HG02938 (cell line): ENCODE results near the gene PGAM1.
"Not testable (repeated sequence)": the region's sequence is repeated elsewhere in the genome, so short reads cannot be mapped to it uniquely, and the experiment has no call there.

ENCODE experiments used
- ATAC-seq: cut with Tn5 transposase; IDR thresholded peaks from one replicate; pipeline ENCODE4 v1.9.1; 2021; ENCODE audit warnings: mild to moderate bottlenecking, moderate library complexity; ENCODE audit not compliant: unreplicated experiment

PGAM1 gene

GRCh38 chr10:97407211-97407951 lies 18.6 kb upstream of the PGAM1 start:
- ATAC-seq, result peak; percentile 96

GRCh38 chr10:97407952-97408248 lies 18.1 kb upstream of the PGAM1 start:
- ATAC-seq, result no peak

GRCh38 chr10:97408496-97408992 lies 17.4 kb upstream of the PGAM1 start:
- ATAC-seq, result no peak

- no peak for ATAC-seq
Measured at GRCh38 chr10:97411406-97411805, 14.6 kb upstream of the PGAM1 start.

- ATAC-seq, result no peak
Measured at GRCh38 chr10:97412891-97413304, 13.1 kb upstream of the PGAM1 start.

GRCh38 chr10:97416565-97416964 lies 9.4 kb upstream of the PGAM1 start:
- ATAC-seq, result no peak

GRCh38 chr10:97423757-97424098 lies 2.3 kb upstream of the PGAM1 start:
- not testable (repeated sequence) for ATAC-seq

- no peak for ATAC-seq
Measured at GRCh38 chr10:97426776-97427570, 982 bp downstream of the PGAM1 start.

- ATAC-seq, result no peak
Measured at GRCh38 chr10:97427571-97428179, 1.7 kb downstream of the PGAM1 start.

- no peak for ATAC-seq
Measured at GRCh38 chr10:97428572-97428981, 2.6 kb downstream of the PGAM1 start.

GRCh38 chr10:97434055-97434454 lies 8.1 kb downstream of the PGAM1 start:
- ATAC-seq, result no peak

GRCh38 chr10:97434557-97434956 lies 8.6 kb downstream of the PGAM1 start:
- no peak for ATAC-seq

- no peak for ATAC-seq
Measured at GRCh38 chr10:97435211-97435610, 9.2 kb downstream of the PGAM1 start.

GRCh38 chr10:97442277-97442676 lies 16.3 kb downstream of the PGAM1 start:
- ATAC-seq, result no peak

- ATAC-seq, result no peak
Measured at GRCh38 chr10:97444212-97444611, 18.2 kb downstream of the PGAM1 start.

GRCh38 chr10:97445357-97445721 lies 19.3 kb downstream of the PGAM1 start:
- ATAC-seq, result no peak

GRCh38 chr10:97445722-97446639 lies 20.0 kb downstream of the PGAM1 start, which contains the start of the genes EXOSC1 and ZDHHC16:
Gene EXOSC1 (minus strand): TSS chr10:97446006. CDS start chr10:97445985, 21 bp downstream.
Gene ZDHHC16 (plus strand): TSS chr10:97446175. CDS start chr10:97451676, 5,501 bp downstream.
- peak; percentile 95 for ATAC-seq

- ATAC-seq, result no peak
Measured at GRCh38 chr10:97450828-97451227, 24.8 kb downstream of the PGAM1 start.

- no peak for ATAC-seq
Measured at GRCh38 chr10:97451605-97452004, 25.6 kb downstream of the PGAM1 start.

GRCh38 chr10:97452352-97452751 lies 26.4 kb downstream of the PGAM1 start:
- ATAC-seq, result no peak
